Endothelial cell of umbilical vein (primary cell): ENCODE measurements around the gene METRN. TPM values are rescaled to one million over a fixed set of nuclear protein-coding genes. Genes with fewer than 3 reads are reported as not detected.

Source experiments
- BruUV-seq: library from RNA; stranded (reverse); fragments of 400-500 nt; replicated peaks from 2 replicates; lab custom pipeline; 2021; lab: Mats Ljungman, UMichigan
- CTCF ChIA-PET: fragments of 300-600, 350-600 bp; sonication (Branson Sonifier 250); formaldehyde crosslinking; loops from one replicate; lab custom pipeline; 2021; ENCODE audit warnings: antibody characterized with exemption, inconsistent platforms; lab: Charles Lee
- POLR2A ChIA-PET: fragments of 300-600, 350-600 bp; sonication (Branson Sonifier 250); formaldehyde crosslinking; loops from one replicate; lab custom pipeline; 2021; ENCODE audit warnings: antibody characterized with exemption, inconsistent platforms; lab: Charles Lee
- DNase-seq: peaks from one replicate; pipeline ENCODE4 v3.0.0-alpha.2; 2011; ENCODE audit warnings: low read depth, low spot score
- FAIRE-seq: peaks from 2 replicates; lab custom pipeline; 2011; peaks lifted over from hg19 to GRCh38; lab: Jason Lieb, UNC
- H2AFZ ChIP-seq: 2 replicates; pipeline ENCODE4 v1.6.0; 2012; ENCODE audit warnings: low read depth, low read length, control low read depth, inconsistent platforms
- H3K27ac ChIP-seq: 2 replicates; pipeline ENCODE4 v1.5.1; 2011; ENCODE audit warnings: low read depth, mild to moderate bottlenecking, control low read depth, low read length, moderate library complexity; ENCODE audit not compliant: insufficient read depth
- H3K27me3 ChIP-seq, 2 experiments: 2 replicates each; pipeline versions ENCODE4 v1.6.0 to v1.6.1; 2011; ENCODE audit warnings: low read length in 2 of 2, mixed read lengths in 1 of 2; ENCODE audit not compliant: control insufficient read depth in 2 of 2, insufficient read depth in 2 of 2
- H3K36me3 ChIP-seq, 2 experiments: 2 replicates in 1 of 2; 3 replicates in 1 of 2; pipeline ENCODE4 v1.5.1; 2011; ENCODE audit warnings: low read length in 2 of 2, mild to moderate bottlenecking in 1 of 2, moderate library complexity in 1 of 2; ENCODE audit not compliant: control insufficient read depth in 2 of 2, insufficient read depth in 2 of 2; ENCODE audit errors: extremely low read depth in 1 of 2
- H3K4me1 ChIP-seq: 3 replicates; pipeline ENCODE4 v1.5.1; 2011; ENCODE audit warnings: mild to moderate bottlenecking, low read length; ENCODE audit not compliant: control insufficient read depth, insufficient read depth; ENCODE audit errors: extremely low read depth
- H3K4me2 ChIP-seq: 2 replicates; pipeline ENCODE4 v1.6.1; 2011; ENCODE audit warnings: low read length, control low read depth, mixed read lengths; ENCODE audit not compliant: insufficient read depth
- H3K4me3 ChIP-seq, 3 experiments: fragments of 200-600 bp in 1 of 3; sonication (generic), shearing (Covaris generic) in 1 of 3; replicated peaks in 1 of 3; 2 replicates each; pipeline ENCODE4 v1.5.1; 2011 to 2016; ENCODE audit warnings: control low read depth in 3 of 3, low read length in 3 of 3, mild to moderate bottlenecking in 2 of 3, inconsistent platforms in 1 of 3, low read depth in 1 of 3, moderate library complexity in 1 of 3; ENCODE audit not compliant: insufficient read depth in 1 of 3
- H3K79me2 ChIP-seq: 2 replicates; pipeline ENCODE4 v1.6.0; 2012; ENCODE audit warnings: low read length, inconsistent platforms; ENCODE audit not compliant: control insufficient read depth, insufficient read depth
- H3K9ac ChIP-seq: replicated peaks from 2 replicates; pipeline ENCODE3; 2011; ENCODE audit warnings: low read length, control low read depth; ENCODE audit not compliant: insufficient read depth; ENCODE audit errors: extremely low read depth
- H3K9me1 ChIP-seq: replicated peaks from 3 replicates; pipeline ENCODE4 v1.6.0; 2011; ENCODE audit warnings: mild to moderate bottlenecking, low read length; ENCODE audit not compliant: control insufficient read depth, insufficient read depth; ENCODE audit errors: extremely low read depth
- H3K9me3 ChIP-seq: replicated peaks from 2 replicates; pipeline ENCODE4 v1.5.1; 2012; ENCODE audit warnings: low read length, inconsistent platforms; ENCODE audit not compliant: control insufficient read depth, insufficient read depth
- H4K20me1 ChIP-seq: replicated peaks from 2 replicates; pipeline ENCODE3; 2011; ENCODE audit warnings: mild to moderate bottlenecking, low read length; ENCODE audit not compliant: control insufficient read depth, insufficient read depth; ENCODE audit errors: extremely low read depth
- EZH2 ChIP-seq: IDR thresholded peaks from 2 replicates; pipeline ENCODE4 v1.6.1; 2012; ENCODE audit warnings: borderline replicate concordance, low read depth, mild to moderate bottlenecking, moderate library complexity, low read length, inconsistent platforms; ENCODE audit not compliant: severe bottlenecking
- FOS ChIP-seq: IDR thresholded peaks from 2 replicates; pipeline ENCODE4 v1.6.1; 2011; ENCODE audit warnings: mild to moderate bottlenecking, low read length, moderate library complexity, borderline replicate concordance; ENCODE audit not compliant: insufficient read depth
- GATA2 ChIP-seq: IDR thresholded peaks from 2 replicates; pipeline ENCODE4 v1.7.0; 2011; ENCODE audit warnings: low read depth, mild to moderate bottlenecking, moderate library complexity, mixed read lengths, low read length; ENCODE audit not compliant: insufficient read length, insufficient read depth
- JUN ChIP-seq: IDR thresholded peaks from 2 replicates; pipeline ENCODE4 v1.6.1; 2011; ENCODE audit warnings: borderline replicate concordance, low read depth; ENCODE audit not compliant: insufficient read length, insufficient read depth
- MAX ChIP-seq: IDR thresholded peaks from 2 replicates; pipeline ENCODE4 v1.6.1; 2011; ENCODE audit not compliant: insufficient read depth, insufficient read length
- MYC ChIP-seq: IDR thresholded peaks from one replicate; pipeline ENCODE4 v1.6.1; 2011; ENCODE audit warnings: mild to moderate bottlenecking, low read depth, low read length
- POLR2A ChIP-seq: IDR thresholded peaks from 2 replicates; pipeline ENCODE4 v1.6.1; 2012; ENCODE audit warnings: low read depth, mild to moderate bottlenecking, control low read depth, low read length
- POLR2AphosphoS5 ChIP-seq: IDR thresholded peaks from 2 replicates; pipeline ENCODE4 v1.6.1; 2012; ENCODE audit warnings: low read depth, mild to moderate bottlenecking, control low read depth, low read length, moderate library complexity; ENCODE audit not compliant: insufficient read depth
- dilution Hi-C: fragments of 300-500 bp; cut with MboI; formaldehyde crosslinking; loops from one replicate; pipeline ENCODE4 v1.15.0; 2019; ENCODE audit warnings: low sequenced_read_pairs; ENCODE audit not compliant: extremely low pct_ligation_motif_present
- intact Hi-C: fragments of 100-400 bp; cut with micrococcal nuclease; formaldehyde crosslinking; loops from one replicate; pipeline ENCODE4 v1.10.0; 2022
- polyA plus RNA-seq, 4 experiments: library from polyadenylated mRNA; depleted of rRNA in 3 of 4; stranded (reverse) in 3 of 4; unstranded in 1 of 4; fragments of >200 nt; gene quantifications; 2 replicates each; pipeline versions ENCODE4 v1.2.1 to v1.2.3, GENCODE V29; 2011 to 2012; ENCODE audit warnings: missing spikeins in 1 of 4
- total RNA-seq: library from RNA; stranded (reverse); gene quantifications from 2 replicates; pipeline ENCODE4 v1.2.3, GENCODE V29; 2021
- TF ChIP-seq, protein P1 (sequence below), 2 donors: IDR thresholded peaks; 1 replicate in 1 of 2; 2 replicates in 1 of 2; pipeline ENCODE4 v1.5.1; 2011; ENCODE audit warnings: low read length in 2 of 2, mild to moderate bottlenecking in 2 of 2, moderate library complexity in 2 of 2, control low read depth in 1 of 2, inconsistent platforms in 1 of 2, low read depth in 1 of 2; ENCODE audit not compliant: insufficient read depth in 1 of 2; ENCODE audit errors: extremely low read depth in 1 of 2

Gene METRN
- total and polyA plus RNA-seq, 2 donors (not counting 3 experiments of a cell fraction or from before 2014, with no cell fraction given), result 10.0 to 16.1 TPM

DNA sequence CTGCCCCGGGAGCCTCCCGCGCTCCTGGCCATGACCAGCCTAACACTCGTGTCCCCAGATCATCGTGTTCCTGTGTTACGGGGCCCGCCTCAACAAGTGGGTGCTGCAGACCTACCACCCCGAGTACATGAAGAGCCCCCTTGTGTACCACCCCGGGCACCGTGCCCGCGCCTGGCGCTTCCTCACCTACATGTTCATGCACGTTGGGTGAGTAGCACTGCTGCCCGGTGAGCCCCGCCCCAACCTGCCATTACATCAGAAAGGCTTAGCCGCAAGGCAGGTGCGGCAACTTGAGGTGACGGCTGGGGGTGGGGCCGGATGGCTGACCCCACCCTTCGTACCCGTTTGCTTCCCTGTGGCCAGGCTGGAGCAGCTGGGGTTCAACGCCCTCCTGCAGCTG lies 38.0 kb upstream of the METRN start:
- TF ChIP-seq MYC, result no peak
- no peak for TF ChIP-seq EZH2
- no peak for TF ChIP-seq POLR2A
- no peak for TF ChIP-seq JUN
- no peak for TF ChIP-seq MAX
- TF ChIP-seq FOS, result no peak
- TF ChIP-seq, protein P1, sequence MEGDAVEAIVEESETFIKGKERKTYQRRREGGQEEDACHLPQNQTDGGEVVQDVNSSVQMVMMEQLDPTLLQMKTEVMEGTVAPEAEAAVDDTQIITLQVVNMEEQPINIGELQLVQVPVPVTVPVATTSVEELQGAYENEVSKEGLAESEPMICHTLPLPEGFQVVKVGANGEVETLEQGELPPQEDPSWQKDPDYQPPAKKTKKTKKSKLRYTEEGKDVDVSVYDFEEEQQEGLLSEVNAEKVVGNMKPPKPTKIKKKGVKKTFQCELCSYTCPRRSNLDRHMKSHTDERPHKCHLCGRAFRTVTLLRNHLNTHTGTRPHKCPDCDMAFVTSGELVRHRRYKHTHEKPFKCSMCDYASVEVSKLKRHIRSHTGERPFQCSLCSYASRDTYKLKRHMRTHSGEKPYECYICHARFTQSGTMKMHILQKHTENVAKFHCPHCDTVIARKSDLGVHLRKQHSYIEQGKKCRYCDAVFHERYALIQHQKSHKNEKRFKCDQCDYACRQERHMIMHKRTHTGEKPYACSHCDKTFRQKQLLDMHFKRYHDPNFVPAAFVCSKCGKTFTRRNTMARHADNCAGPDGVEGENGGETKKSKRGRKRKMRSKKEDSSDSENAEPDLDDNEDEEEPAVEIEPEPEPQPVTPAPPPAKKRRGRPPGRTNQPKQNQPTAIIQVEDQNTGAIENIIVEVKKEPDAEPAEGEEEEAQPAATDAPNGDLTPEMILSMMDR (IDR thresholded peaks at IDR 0.05; ENCODE audit: extremely low read depth in 1 of 2, insufficient read depth in 1 of 2, low read depth in 1 of 2, low read length in 2 of 2), result no peak
- no peak for TF ChIP-seq GATA2
- no peak for TF ChIP-seq POLR2AphosphoS5
- Histone ChIP-seq H3K4me2 (no peak overlapping the region), H4K20me1 (no peaks in the 10 kb centered on the region), H3K36me3 (peaks cover 3 to 19% of the 10 kb centered on the region in 2 experiments), H3K79me2 (peaks cover 14% of the 10 kb centered on the region), H3K9me1 (no peaks in the 10 kb centered on the region), H3K9ac (no peak overlapping the region), H3K9me3 (no peaks in the 10 kb centered on the region), H3K27me3 (no peaks in the 10 kb centered on the region), H2AFZ (no peak overlapping the region), H3K4me1 (peaks cover 12% of the 10 kb centered on the region), H3K27ac (no peak overlapping the region), H3K4me3 (no peak overlapping the region)
- FAIRE-seq (no peak), DNase-seq (no peak)
- CTCF ChIA-PET, result interaction anchor here (1.4 kb wide), 1 partner anchor 9 kb away, joined by 6 read pairs; the partner anchor contains the start of gene RHOT2
- intact Hi-C loops, result no loop called here
- dilution Hi-C loops, result no loop called here
- no TSS peak for BruUV-seq
- POLR2A ChIA-PET, result no interaction called here
